ENCODE measurements around the gene TNS1. TPM values are rescaled to one million over a fixed set of nuclear protein-coding genes. Genes with fewer than 3 reads are reported as not detected.
A peak's percentile ranks its signal among the peaks of the same experiment; 100 is the strongest.

TNS1 gene
- total RNA-seq, 1 donor = 48.9 TPM

DNA sequence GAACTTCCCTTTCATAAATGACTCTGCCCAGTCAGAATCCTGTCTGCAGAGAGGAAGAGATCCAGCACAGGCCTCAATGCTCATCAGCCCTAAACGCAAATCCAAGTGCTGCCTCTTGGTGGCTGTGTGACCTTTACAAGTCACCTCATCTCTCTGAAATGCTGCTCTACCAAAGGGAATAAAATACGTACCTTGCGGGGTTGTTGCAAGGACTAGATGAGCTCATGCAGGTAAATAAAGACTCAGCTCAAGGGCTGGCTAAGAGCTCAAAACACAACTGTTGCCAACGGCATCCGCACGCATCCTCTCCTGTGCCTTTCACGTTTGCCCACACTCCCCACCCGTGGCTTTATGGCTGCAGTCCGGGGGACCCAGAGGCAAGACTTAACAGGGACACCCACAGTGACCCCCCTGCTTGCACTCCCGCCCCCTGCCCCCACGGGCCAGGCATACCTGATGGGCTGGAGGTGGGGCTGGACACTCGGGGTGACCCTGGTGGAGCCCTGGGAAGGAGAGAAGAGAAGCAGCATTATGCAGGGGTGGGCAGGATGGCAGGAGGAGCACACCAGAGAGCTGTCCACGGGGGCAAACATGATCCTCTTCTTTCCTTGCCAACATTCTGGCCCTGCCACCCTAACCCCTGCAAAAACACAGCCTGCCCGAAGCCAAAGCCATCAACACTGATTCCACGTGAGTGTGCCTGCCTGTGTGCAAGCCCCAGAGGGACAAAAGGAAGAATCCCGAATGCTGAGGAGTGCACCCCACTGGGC lies 102.6 kb downstream of the TNS1 start:
- peaks cover 64% of the 10 kb centered on the region for H3K36me3 ChIP-seq (ENCODE audit: insufficient read depth, low read length)
- H2AFZ ChIP-seq (ENCODE audit: low read length) = no peak overlapping the region
- H3K4me3 ChIP-seq (ENCODE audit: insufficient read depth, low read length) = no peak overlapping the region
- H4K20me1 ChIP-seq (ENCODE audit: insufficient read depth, low read length) = peaks cover 53% of the 10 kb centered on the region
- H3K27me3 ChIP-seq (ENCODE audit: insufficient read depth, low read length) = no peaks in the 10 kb centered on the region
- DNase-seq (ENCODE audit: insufficient read length, low spot score, missing footprints) = peak; percentile 63
- H3K27ac ChIP-seq (ENCODE audit: low read depth, low read length) = no peak overlapping the region
- H3K79me2 ChIP-seq (ENCODE audit: insufficient read depth, low read length) = peaks cover 16% of the 10 kb centered on the region
- peaks cover 48% of the 10 kb centered on the region for H3K4me1 ChIP-seq (ENCODE audit: insufficient read depth, low read length)
- H3K4me2 ChIP-seq (ENCODE audit: insufficient read depth, low read length) = no peak overlapping the region
- no peaks in the 10 kb centered on the region for H3K9me3 ChIP-seq (ENCODE audit: low read depth, low read length)
- TF ChIP-seq, protein P1, sequence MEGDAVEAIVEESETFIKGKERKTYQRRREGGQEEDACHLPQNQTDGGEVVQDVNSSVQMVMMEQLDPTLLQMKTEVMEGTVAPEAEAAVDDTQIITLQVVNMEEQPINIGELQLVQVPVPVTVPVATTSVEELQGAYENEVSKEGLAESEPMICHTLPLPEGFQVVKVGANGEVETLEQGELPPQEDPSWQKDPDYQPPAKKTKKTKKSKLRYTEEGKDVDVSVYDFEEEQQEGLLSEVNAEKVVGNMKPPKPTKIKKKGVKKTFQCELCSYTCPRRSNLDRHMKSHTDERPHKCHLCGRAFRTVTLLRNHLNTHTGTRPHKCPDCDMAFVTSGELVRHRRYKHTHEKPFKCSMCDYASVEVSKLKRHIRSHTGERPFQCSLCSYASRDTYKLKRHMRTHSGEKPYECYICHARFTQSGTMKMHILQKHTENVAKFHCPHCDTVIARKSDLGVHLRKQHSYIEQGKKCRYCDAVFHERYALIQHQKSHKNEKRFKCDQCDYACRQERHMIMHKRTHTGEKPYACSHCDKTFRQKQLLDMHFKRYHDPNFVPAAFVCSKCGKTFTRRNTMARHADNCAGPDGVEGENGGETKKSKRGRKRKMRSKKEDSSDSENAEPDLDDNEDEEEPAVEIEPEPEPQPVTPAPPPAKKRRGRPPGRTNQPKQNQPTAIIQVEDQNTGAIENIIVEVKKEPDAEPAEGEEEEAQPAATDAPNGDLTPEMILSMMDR (IDR thresholded peaks at IDR 0.05; ENCODE audit: extremely low read depth, low read depth, low read length) = no peak

DNA sequence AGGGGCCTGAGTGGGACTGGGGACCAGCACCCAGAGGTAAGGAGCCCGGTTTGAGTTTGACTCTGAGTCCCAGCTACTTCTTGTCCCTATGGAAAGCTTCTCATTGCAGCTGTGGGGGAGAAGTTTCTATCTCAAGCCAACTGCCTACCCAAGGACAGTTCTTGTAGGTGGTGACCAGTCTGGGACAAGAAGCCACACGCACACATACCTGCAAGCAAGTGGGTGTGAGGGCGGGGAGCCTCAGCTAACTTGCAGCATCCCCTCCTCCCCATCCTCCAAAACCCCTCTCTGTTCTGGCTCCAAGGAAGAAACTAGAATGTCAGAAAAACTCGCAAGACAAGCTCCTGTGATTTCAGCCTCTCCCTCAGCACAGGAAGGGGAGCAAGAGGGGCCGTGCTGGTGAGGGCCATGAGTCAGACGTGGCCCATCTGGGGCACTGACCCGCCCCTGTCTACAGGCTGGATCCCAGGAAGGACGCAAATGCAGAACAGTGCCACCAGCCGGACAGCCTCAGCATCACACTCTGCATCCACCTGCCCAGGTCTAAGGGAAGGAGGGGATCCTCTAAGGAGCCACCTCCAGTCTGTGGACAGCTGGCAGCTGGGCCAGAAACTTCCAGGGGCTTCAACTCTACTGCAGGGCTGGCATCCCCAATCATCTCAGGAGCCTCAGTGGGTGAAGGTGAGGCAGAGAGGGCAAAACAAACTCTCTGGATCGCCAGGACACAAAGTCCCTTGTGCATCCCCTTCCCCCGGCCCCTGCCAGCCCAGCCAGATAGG lies 103.4 kb downstream of the TNS1 start:
- H4K20me1 ChIP-seq (ENCODE audit: insufficient read depth, low read length) = peaks cover 49% of the 10 kb centered on the region
- no peaks in the 10 kb centered on the region for H3K27me3 ChIP-seq (ENCODE audit: insufficient read depth, low read length)
- peak overlapping the region; percentile 54 for H3K27ac ChIP-seq (ENCODE audit: low read depth, low read length)
- DNase-seq (ENCODE audit: insufficient read length, low spot score, missing footprints) = peak; percentile 99
- H3K79me2 ChIP-seq (ENCODE audit: insufficient read depth, low read length) = peaks cover 19% of the 10 kb centered on the region
- H2AFZ ChIP-seq (ENCODE audit: low read length) = no peak overlapping the region
- no peaks in the 10 kb centered on the region for H3K9me3 ChIP-seq (ENCODE audit: low read depth, low read length)
- H3K4me2 ChIP-seq (ENCODE audit: insufficient read depth, low read length) = peak overlapping the region; percentile 41
- H3K4me3 ChIP-seq (ENCODE audit: insufficient read depth, low read length) = no peak overlapping the region
- H3K4me1 ChIP-seq (ENCODE audit: insufficient read depth, low read length) = peaks cover 42% of the 10 kb centered on the region
- peaks cover 64% of the 10 kb centered on the region for H3K36me3 ChIP-seq (ENCODE audit: insufficient read depth, low read length)
- TF ChIP-seq, protein P1 (IDR thresholded peaks at IDR 0.05; ENCODE audit: extremely low read depth, low read depth, low read length) = peak; percentile 81

DNA sequence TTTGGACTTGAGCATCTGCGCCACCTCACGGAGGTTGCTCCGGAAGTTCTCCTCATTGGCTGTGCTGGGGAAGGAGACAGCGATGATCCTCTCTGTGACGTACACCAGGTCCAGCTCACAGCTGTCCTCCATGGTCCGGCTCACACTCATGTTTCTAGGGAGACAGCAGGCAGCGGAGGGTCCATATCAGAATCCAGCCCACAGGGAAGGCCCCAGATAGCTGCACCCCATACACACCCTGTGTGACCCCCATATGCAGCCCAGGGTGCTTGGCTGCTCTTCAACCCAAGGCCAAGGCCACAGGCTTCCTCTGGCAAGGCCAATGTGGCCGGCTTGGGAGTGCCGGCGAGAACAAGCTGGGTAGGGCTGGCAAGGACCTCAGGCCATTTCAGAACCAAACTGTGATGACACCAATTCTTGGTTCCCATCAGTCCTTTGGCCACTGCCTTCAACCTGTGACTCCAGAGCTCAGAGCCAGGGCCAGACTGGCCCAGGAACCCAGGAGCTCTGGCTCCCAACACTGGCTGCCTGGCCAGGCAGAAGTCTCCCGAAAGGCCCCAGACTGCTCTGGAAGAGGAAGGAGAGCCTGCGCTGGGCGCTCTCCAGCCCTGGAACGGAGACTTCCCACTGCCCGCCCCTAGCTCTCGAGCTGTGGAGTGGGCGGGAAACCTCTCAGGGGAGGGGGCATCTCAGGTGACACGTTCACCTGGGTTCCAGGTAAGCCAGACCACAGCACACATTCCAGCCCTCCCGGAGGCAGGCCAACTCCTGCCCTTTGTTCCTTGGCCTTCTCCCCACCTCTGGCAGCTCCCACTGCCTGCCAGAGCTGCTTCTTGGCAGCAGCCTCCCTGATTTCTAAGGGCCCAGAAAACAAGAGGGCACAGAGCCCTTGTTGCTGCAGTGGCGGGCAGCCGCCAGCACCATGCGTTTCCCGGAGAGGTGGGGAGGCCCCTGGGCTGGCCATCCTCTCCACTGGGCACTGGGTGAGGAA lies 104.7 kb downstream of the TNS1 start:
- DNase-seq (ENCODE audit: insufficient read length, low spot score, missing footprints) = peak; percentile 64
- Histone ChIP-seq H3K36me3 (ENCODE audit: insufficient read depth, low read length) (peaks cover 64% of the 10 kb centered on the region), H3K4me1 (ENCODE audit: insufficient read depth, low read length) (peaks cover 29% of the 10 kb centered on the region), H3K27me3 (ENCODE audit: insufficient read depth, low read length) (no peaks in the 10 kb centered on the region), H4K20me1 (ENCODE audit: insufficient read depth, low read length) (peaks cover 53% of the 10 kb centered on the region), H3K9me3 (ENCODE audit: low read depth, low read length) (no peaks in the 10 kb centered on the region), H3K4me2 (ENCODE audit: insufficient read depth, low read length) (no peak overlapping the region), H3K79me2 (ENCODE audit: insufficient read depth, low read length) (peaks cover 22% of the 10 kb centered on the region), H2AFZ (ENCODE audit: low read length) (no peak overlapping the region), H3K27ac (ENCODE audit: low read depth, low read length) (peak overlapping the region; percentile 54), H3K4me3 (ENCODE audit: insufficient read depth, low read length) (no peak overlapping the region)
- TF ChIP-seq, protein P1 (IDR thresholded peaks at IDR 0.05; ENCODE audit: extremely low read depth, low read depth, low read length) = no peak
